PC-9 (cell line): ENCODE data around the gene MMP17. TPM values are rescaled to one million over a fixed set of nuclear protein-coding genes. Genes with fewer than 3 reads are reported as not detected.
A peak's percentile ranks its signal among the peaks of the same experiment; 100 is the strongest.

Source experiments
- Bru-seq: library from RNA; stranded (reverse); fragments of 400-500 nt; gene quantifications from one replicate; lab custom pipeline; 2021; lab: Mats Ljungman, UMichigan
- BruChase-seq, 2 experiments: library from RNA; stranded (reverse); fragments of 400-500 nt; gene quantifications; one replicate each; lab custom pipeline; 2021; lab: Mats Ljungman, UMichigan
- BruUV-seq: library from RNA; stranded (reverse); fragments of 400-500 nt; replicated peaks from 2 replicates; lab custom pipeline; 2021; lab: Mats Ljungman, UMichigan
- CTCF ChIA-PET: fragments of 300-600 bp; sonication (Branson Sonifier 250); formaldehyde crosslinking; loops from one replicate; lab custom pipeline; 2022; ENCODE audit warnings: antibody characterized with exemption; lab: Charles Lee
- POLR2A ChIA-PET: fragments of 300-600 bp; sonication (Branson Sonifier 250); formaldehyde crosslinking; loops from one replicate; lab custom pipeline; 2022; ENCODE audit warnings: antibody characterized with exemption; ENCODE audit not compliant: unreplicated experiment; lab: Charles Lee
- DNase-seq, 2 experiments: peaks; one replicate each; pipeline versions ENCODE4 v3.0.0 to v3.0.0-alpha.2; 2015 to 2022; ENCODE audit warnings: mixed read lengths in 1 of 2
- H2AFZ ChIP-seq: fragments of 200-600 bp; sonication (generic); 2 replicates; pipeline ENCODE4 v1.8.1; 2017; ENCODE audit warnings: antibody characterized with exemption
- H3F3A ChIP-seq: fragments of 200-600 bp; sonication (generic); 2 replicates; pipeline ENCODE4 v1.8.1; 2017; ENCODE audit warnings: antibody characterized with exemption, mild to moderate bottlenecking, low read depth; ENCODE audit not compliant: insufficient read depth
- H3K27ac ChIP-seq: fragments of 200-600 bp; sonication (generic); 2 replicates; pipeline ENCODE4 v1.6.1; 2016; ENCODE audit warnings: mixed run types
- H3K27me3 ChIP-seq: fragments of 200-600 bp; sonication (generic); 2 replicates; pipeline ENCODE4 v1.6.1; 2016; ENCODE audit warnings: low read depth, mixed run types; ENCODE audit not compliant: insufficient read depth
- H3K36me3 ChIP-seq: fragments of 200-600 bp; sonication (generic); 2 replicates; pipeline ENCODE4 v1.6.1; 2016; ENCODE audit warnings: low read depth, mixed run types
- H3K4me1 ChIP-seq: fragments of 200-600 bp; sonication (generic); replicated peaks from 2 replicates; pipeline ENCODE4 v1.6.1; 2016; ENCODE audit warnings: mixed run types; ENCODE audit not compliant: insufficient read depth
- H3K4me2 ChIP-seq: fragments of 200-600 bp; sonication (generic); 2 replicates; pipeline ENCODE4 v1.6.1; 2017; ENCODE audit warnings: mixed run types
- H3K4me3 ChIP-seq: fragments of 200-600 bp; sonication (generic); 2 replicates; pipeline ENCODE4 v1.6.1; 2016; ENCODE audit warnings: mixed run types
- H3K79me2 ChIP-seq: fragments of 200-600 bp; sonication (generic); 2 replicates; pipeline ENCODE4 v1.6.1; 2017; ENCODE audit warnings: low read depth, mixed run types
- H3K9me2 ChIP-seq: fragments of 200-600 bp; sonication (generic); 2 replicates; pipeline ENCODE4 v1.8.1; 2017; ENCODE audit warnings: mild to moderate bottlenecking; ENCODE audit not compliant: insufficient read depth
- H3K9me3 ChIP-seq: fragments of 200-600 bp; sonication (generic); 2 replicates; pipeline ENCODE4 v1.8.1; 2016; ENCODE audit warnings: low read depth; ENCODE audit not compliant: insufficient read depth
- H4K20me1 ChIP-seq: fragments of 200-600 bp; sonication (generic); 2 replicates; pipeline ENCODE4 v1.8.1; 2017; ENCODE audit not compliant: insufficient read depth
- EZH2 ChIP-seq: fragments of 200-600 bp; sonication (generic); IDR thresholded peaks from 2 replicates; pipeline ENCODE4 v1.8.0; 2017; ENCODE audit warnings: antibody characterized with exemption, low read depth
- intact Hi-C: fragments of 100-400 bp; cut with micrococcal nuclease; formaldehyde crosslinking; loops from one replicate; pipeline ENCODE4 v1.10.0; 2022; ENCODE audit not compliant: unreplicated experiment
- long read RNA-seq: library from polyadenylated mRNA; stranded (forward); transcript quantifications from one replicate; pipeline ENCODE4 v2.0.0, GENCODE V29; 2022
- total RNA-seq: library from RNA; stranded (reverse); gene quantifications from 2 replicates; pipeline ENCODE4 v1.2.3, GENCODE V29; 2021
- TF ChIP-seq, protein P1 (sequence below): fragments of 200-600 bp; sonication (generic); conservative IDR thresholded peaks from 2 replicates; pipeline ENCODE4 v1.6.1; 2017; ENCODE audit warnings: mixed run types, antibody characterized with exemption, mild to moderate bottlenecking, moderate library complexity

Gene MMP17
- total RNA-seq: 3.3 and 5.4 TPM in 2 replicates
- Bru-seq, nascent RNA: percentile 28 among the genes with signal in this experiment
- BruChase-seq, experiment 1, labeled RNA remaining after a 2-hour chase: percentile 28 among the genes with signal in this experiment
- BruChase-seq, experiment 2, labeled RNA remaining after a 6-hour chase: percentile 28 among the genes with signal in this experiment
- long read RNA-seq, transcript MMP17-201 (10 exons, 2,411 nt): major isoform, 6 of 8 reads
- long read RNA-seq, partial matches to known transcripts: 0 of 8 reads
- long read RNA-seq, other reads (novel, unspliced or antisense): 2 of 8 reads

- Histone ChIP-seq H3K9me3 (no peaks in the 10 kb centered on the region), H3F3A (peaks cover 39% of the 10 kb centered on the region), H3K27ac (no peak within 1 kb of the TSS), H3K4me1 (peaks cover 14% of the 10 kb centered on the region), H3K36me3 (no peaks in the 10 kb centered on the region), H3K79me2 (no peaks in the 10 kb centered on the region), H3K9me2 (no peaks in the 10 kb centered on the region), H3K4me3 (peak within 1 kb of the TSS; percentile 45; the same call in 1 of the 2 replicates), H4K20me1 (no peaks in the 10 kb centered on the region), H3K4me2 (peak within 1 kb of the TSS; percentile 87), H2AFZ (peak within 1 kb of the TSS; percentile 46; the same call in 1 of the 2 replicates), H3K27me3 (peaks cover 18% of the 10 kb centered on the region)
- peak in 1 of 2 experiments; percentile 42 for DNase-seq
- no TSS peak for BruUV-seq
- ChIA-PET POLR2A (no interaction called here), CTCF (no interaction called here)
- TF ChIP-seq, protein P1, sequence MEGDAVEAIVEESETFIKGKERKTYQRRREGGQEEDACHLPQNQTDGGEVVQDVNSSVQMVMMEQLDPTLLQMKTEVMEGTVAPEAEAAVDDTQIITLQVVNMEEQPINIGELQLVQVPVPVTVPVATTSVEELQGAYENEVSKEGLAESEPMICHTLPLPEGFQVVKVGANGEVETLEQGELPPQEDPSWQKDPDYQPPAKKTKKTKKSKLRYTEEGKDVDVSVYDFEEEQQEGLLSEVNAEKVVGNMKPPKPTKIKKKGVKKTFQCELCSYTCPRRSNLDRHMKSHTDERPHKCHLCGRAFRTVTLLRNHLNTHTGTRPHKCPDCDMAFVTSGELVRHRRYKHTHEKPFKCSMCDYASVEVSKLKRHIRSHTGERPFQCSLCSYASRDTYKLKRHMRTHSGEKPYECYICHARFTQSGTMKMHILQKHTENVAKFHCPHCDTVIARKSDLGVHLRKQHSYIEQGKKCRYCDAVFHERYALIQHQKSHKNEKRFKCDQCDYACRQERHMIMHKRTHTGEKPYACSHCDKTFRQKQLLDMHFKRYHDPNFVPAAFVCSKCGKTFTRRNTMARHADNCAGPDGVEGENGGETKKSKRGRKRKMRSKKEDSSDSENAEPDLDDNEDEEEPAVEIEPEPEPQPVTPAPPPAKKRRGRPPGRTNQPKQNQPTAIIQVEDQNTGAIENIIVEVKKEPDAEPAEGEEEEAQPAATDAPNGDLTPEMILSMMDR: no peak
- TF ChIP-seq EZH2: no peak
- intact Hi-C loops: loop anchor here (10.0 kb wide), 1 partner anchor 223 kb away; no protein-coding TSS in a partner anchor
Observed at GRCh38 chr12:131827961-131828534, at the start of gene MMP17. MMP17 (plus strand) TSS chr12:131828393; CDS start chr12:131828495, 102 bp downstream.

- Histone ChIP-seq H3K27ac (no peak overlapping the region), H3F3A (peaks cover 27% of the 10 kb centered on the region), H3K4me1 (peaks cover 18% of the 10 kb centered on the region), H3K4me2 (no peak overlapping the region), H2AFZ (no peak overlapping the region), H3K9me3 (no peaks in the 10 kb centered on the region), H3K9me2 (no peaks in the 10 kb centered on the region), H3K27me3 (no peaks in the 10 kb centered on the region), H3K36me3 (peaks cover 4% of the 10 kb centered on the region; the same call in 1 of the 2 replicates), H3K79me2 (no peaks in the 10 kb centered on the region), H3K4me3 (no peak overlapping the region), H4K20me1 (peaks cover 10% of the 10 kb centered on the region; the same call in 1 of the 2 replicates)
- ChIA-PET POLR2A (no interaction called here), CTCF (no interaction called here)
- no peak for TF ChIP-seq EZH2
- TF ChIP-seq, protein P1: no peak
- no TSS peak for BruUV-seq
- intact Hi-C loops: no loop called here
- no peak for DNase-seq
Observed at GRCh38 chr12:131779027-131779426, 49.2 kb upstream of the MMP17 start.

DNA sequence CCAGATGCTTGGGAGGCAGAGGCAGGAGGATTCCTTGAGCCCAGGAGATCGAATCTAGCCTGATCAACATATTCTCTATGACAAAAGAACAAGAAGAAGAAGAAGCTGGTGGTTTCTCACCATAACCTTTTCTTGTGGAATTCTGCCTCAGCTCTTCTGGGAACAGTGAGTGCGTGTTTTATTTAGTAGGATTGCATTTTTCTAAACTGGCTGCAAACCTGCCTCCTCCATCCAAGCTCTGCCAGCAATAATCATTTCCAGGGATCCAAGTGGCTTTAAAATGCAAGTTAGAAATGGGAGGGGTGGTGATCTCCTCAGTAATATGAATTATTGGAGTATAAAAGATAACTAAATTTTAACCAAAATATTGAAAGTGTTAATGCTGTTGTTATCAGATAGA is 46.1 kb upstream of the MMP17 start:
- TF ChIP-seq, protein P1: no peak
- TF ChIP-seq EZH2: no peak
- CTCF ChIA-PET: no interaction called here
- H3F3A ChIP-seq: peaks cover 33% of the 10 kb centered on the region
- DNase-seq: no peak
- intact Hi-C loops: no loop called here
- no peaks in the 10 kb centered on the region for H3K27me3 ChIP-seq
- peaks cover 4% of the 10 kb centered on the region; the same call in 1 of the 2 replicates for H4K20me1 ChIP-seq
- no peaks in the 10 kb centered on the region for H3K79me2 ChIP-seq
- no peaks in the 10 kb centered on the region for H3K9me3 ChIP-seq
- no peak overlapping the region for H3K4me2 ChIP-seq
- H2AFZ ChIP-seq: no peak overlapping the region
- POLR2A ChIA-PET: no interaction called here
- H3K4me3 ChIP-seq: no peak overlapping the region
- H3K4me1 ChIP-seq: peaks cover 30% of the 10 kb centered on the region
- BruUV-seq: no TSS peak
- no peak overlapping the region for H3K27ac ChIP-seq
- H3K36me3 ChIP-seq: peaks cover 14% of the 10 kb centered on the region
- no peaks in the 10 kb centered on the region for H3K9me2 ChIP-seq
